BE2C (cell line): ENCODE results near the gene GNAI2.

Experiments used
- DNase-seq: peaks from one replicate; pipeline ENCODE4 v3.0.0-alpha.2; 2020
- H3K27me3 ChIP-seq: fragments of 250-450 bp; sonication (Bioruptor Pico); 2 replicates; pipeline ENCODE4 v1.5.1; 2020; ENCODE audit warnings: mild to moderate bottlenecking
- H3K36me3 ChIP-seq: fragments of 250-450 bp; sonication (Bioruptor Pico); 2 replicates; pipeline ENCODE4 v1.5.1; 2020; ENCODE audit warnings: mild to moderate bottlenecking
- H3K4me1 ChIP-seq: fragments of 250-450 bp; sonication (Bioruptor Pico); 2 replicates; pipeline ENCODE4 v1.5.1; 2020
- H3K4me3 ChIP-seq: 2 replicates; pipeline ENCODE4 v1.5.1; 2011; ENCODE audit warnings: low read depth, low read length
- H3K9me3 ChIP-seq: fragments of 250-450 bp; sonication (Bioruptor Pico); 2 replicates; pipeline ENCODE4 v1.5.1; 2020
- CTCF ChIP-seq: IDR thresholded peaks from 2 replicates; pipeline ENCODE4 v1.5.1; 2012; ENCODE audit warnings: mild to moderate bottlenecking, low read depth, low read length

GNAI2 gene

DNA sequence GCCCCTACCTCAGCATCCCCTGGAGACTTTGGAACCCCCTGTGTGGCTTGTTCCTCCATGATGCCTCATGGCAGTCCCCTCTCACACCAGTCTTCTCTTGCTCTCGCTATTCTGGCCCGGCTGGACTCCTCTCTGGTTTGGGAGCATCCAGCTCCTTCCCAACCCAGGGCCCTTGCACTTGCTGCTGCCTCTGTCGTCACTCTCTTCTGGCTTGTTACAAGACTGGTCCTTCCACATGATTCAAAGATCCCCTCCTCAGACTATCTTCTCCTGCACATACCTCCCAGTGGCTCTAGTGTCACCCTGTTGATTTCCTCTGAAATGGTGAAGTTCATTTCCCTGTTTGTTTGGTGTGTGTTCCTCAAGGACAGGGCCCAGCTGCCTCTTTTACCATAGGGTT is 6.5 kb upstream of the GNAI2 start:
- H3K36me3 ChIP-seq: no peaks in the 10 kb centered on the region
- no peaks in the 10 kb centered on the region for H3K9me3 ChIP-seq
- TF ChIP-seq CTCF: no peak
- no peaks in the 10 kb centered on the region for H3K27me3 ChIP-seq
- H3K4me1 ChIP-seq: no peaks in the 10 kb centered on the region
- no peak for DNase-seq
- H3K4me3 ChIP-seq: no peak overlapping the region

DNA sequence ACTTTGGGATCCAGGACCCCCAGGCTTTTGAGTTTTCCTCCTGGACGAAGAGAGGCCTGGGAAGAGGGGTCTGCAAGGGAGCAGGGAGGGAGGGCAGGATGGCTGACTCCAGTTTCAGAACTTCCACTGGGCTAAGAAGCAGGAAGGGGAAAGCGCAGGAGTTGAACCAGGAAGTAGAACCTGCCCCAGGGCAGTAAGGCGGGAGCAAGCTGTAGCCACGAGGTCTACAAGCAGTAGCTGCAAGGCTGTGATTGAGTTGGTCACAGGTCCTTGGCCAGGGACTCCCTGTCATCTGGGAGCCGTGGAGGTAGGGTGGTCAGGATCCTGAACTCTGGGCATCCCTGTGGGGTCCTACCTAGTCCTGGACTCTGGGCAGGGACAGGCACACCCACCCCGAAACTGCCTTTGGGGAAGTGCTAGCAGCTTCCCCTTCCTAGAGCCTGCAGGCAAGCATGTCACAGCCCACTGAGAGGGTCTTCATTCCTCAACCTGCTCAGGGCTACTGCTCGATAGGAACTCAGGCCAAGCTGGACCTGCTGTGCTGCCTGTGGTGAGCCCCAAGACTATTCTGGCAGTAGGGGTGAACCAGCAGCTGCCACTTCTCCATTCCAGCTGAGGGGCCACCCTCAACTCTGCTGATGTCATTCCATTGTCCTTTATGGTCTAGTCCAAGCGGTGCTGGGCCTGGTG is 5.8 kb upstream of the GNAI2 start:
- no peak overlapping the region for H3K4me3 ChIP-seq
- DNase-seq: no peak
- no peak for TF ChIP-seq CTCF
- H3K27me3 ChIP-seq: no peaks in the 10 kb centered on the region
- no peaks in the 10 kb centered on the region for H3K9me3 ChIP-seq
- H3K36me3 ChIP-seq: no peaks in the 10 kb centered on the region
- no peaks in the 10 kb centered on the region for H3K4me1 ChIP-seq

- no peaks in the 10 kb centered on the region for H3K4me1 ChIP-seq
- no peaks in the 10 kb centered on the region for H3K9me3 ChIP-seq
- no peaks in the 10 kb centered on the region for H3K36me3 ChIP-seq
- H3K27me3 ChIP-seq: no peaks in the 10 kb centered on the region
- DNase-seq: no peak
- H3K4me3 ChIP-seq: no peak overlapping the region
- TF ChIP-seq CTCF: no peak
These were observed 5.2 kb upstream of the GNAI2 start for GRCh38 chr3:50230794-50231125.

DNA sequence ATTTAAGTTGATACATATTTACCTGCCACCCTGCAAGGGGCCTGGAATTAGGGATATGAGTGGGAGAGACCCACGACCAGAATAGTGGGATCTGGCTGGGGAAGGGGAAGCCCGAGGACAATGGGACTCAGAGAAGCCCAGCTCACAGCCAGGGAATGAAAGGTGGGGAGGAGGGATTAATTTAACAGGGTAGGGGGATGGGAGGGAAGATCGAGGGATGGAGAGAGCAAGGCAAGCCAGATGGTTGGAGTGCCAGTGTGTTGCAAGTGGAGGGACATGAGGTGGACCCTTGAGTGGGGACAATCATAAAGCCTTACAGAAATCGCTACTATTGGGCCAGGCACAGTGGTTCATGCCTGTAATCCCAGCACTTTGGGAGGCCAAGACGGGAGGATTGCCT is 4.4 kb upstream of the GNAI2 start:
- no peaks in the 10 kb centered on the region for H3K27me3 ChIP-seq
- no peak for TF ChIP-seq CTCF
- no peak for DNase-seq

GRCh38 chr3:50232303-50232702 is 3.7 kb upstream of the GNAI2 start:
- H3K9me3 ChIP-seq: no peaks in the 10 kb centered on the region
- H3K36me3 ChIP-seq: no peaks in the 10 kb centered on the region
- no peak overlapping the region for H3K4me3 ChIP-seq
- H3K27me3 ChIP-seq: no peaks in the 10 kb centered on the region
- DNase-seq: no peak
- TF ChIP-seq CTCF: no peak
- no peaks in the 10 kb centered on the region for H3K4me1 ChIP-seq

More for the DNA sequence above, 4.4 kb upstream of the GNAI2 start:
- no peaks in the 10 kb centered on the region for H3K9me3 ChIP-seq
- H3K36me3 ChIP-seq: no peaks in the 10 kb centered on the region
- no peak overlapping the region for H3K4me3 ChIP-seq
- H3K4me1 ChIP-seq: no peaks in the 10 kb centered on the region

GRCh38 chr3:50233176-50233575 is 2.8 kb upstream of the GNAI2 start:
- TF ChIP-seq CTCF: no peak

More at GRCh38 chr3:50233176-50233575, 2.8 kb upstream of the GNAI2 start:
- H3K27me3 ChIP-seq: no peaks in the 10 kb centered on the region
- H3K36me3 ChIP-seq: no peaks in the 10 kb centered on the region
- H3K4me3 ChIP-seq: no peak overlapping the region
- H3K4me1 ChIP-seq: no peaks in the 10 kb centered on the region
- H3K9me3 ChIP-seq: no peaks in the 10 kb centered on the region
- no peak for DNase-seq
